GM12892 (cell line): ENCODE results near the gene ARFGAP3. TPM values are rescaled to one million over a fixed set of nuclear protein-coding genes. Genes with fewer than 3 reads are reported as not detected.
A peak's percentile ranks its signal among the peaks of the same experiment; 100 is the strongest.

Source experiments
- DNase-seq: peaks from one replicate; pipeline ENCODE4 v3.0.0; 2011; ENCODE audit not compliant: insufficient read length
- FAIRE-seq: peaks from 2 replicates; lab custom pipeline; 2011; peaks lifted over from hg19 to GRCh38; lab: Jason Lieb, UNC
- POLR2A ChIP-seq: IDR thresholded peaks from 2 replicates; pipeline ENCODE4 v1.6.1; 2011; ENCODE audit warnings: low read depth, low read length, control low read depth
- POLR2AphosphoS5 ChIP-seq: IDR thresholded peaks from 2 replicates; pipeline ENCODE4 v1.6.1; 2011; ENCODE audit warnings: low read depth, low read length, control low read depth
- TAF1 ChIP-seq: IDR thresholded peaks from 2 replicates; pipeline ENCODE4 v1.6.1; 2011; ENCODE audit warnings: low read depth, mild to moderate bottlenecking, control low read depth, low read length, borderline replicate concordance
- polyA plus RNA-seq: library from polyadenylated mRNA; unstranded; fragments of >200 nt; gene quantifications from one replicate; pipeline ENCODE4 v1.2.1, GENCODE V29; 2012; ENCODE audit warnings: missing spikeins, inconsistent platforms; ENCODE audit not compliant: missing spikeins

The ARFGAP3 gene
- 38.4 TPM for polyA plus RNA-seq

- DNase-seq (peak; percentile 95), FAIRE-seq (peak; percentile 99)
- TF ChIP-seq POLR2A = peak; percentile 71
- peak; percentile 71 for TF ChIP-seq POLR2AphosphoS5
- TF ChIP-seq TAF1 = no peak
Measured at GRCh38 chr22:42856865-42857704, at the start of gene ARFGAP3. ARFGAP3 (minus strand) TSS chr22:42857273; CDS start chr22:42857182, 91 bp downstream.

- no peak for DNase-seq
- no peak for FAIRE-seq
- TF ChIP-seq POLR2AphosphoS5 (no peak), TAF1 (no peak), POLR2A (no peak)
Measured at GRCh38 chr22:42905702-42906183, 48.7 kb upstream of the ARFGAP3 start.

GRCh38 chr22:42905217-42905616 lies 48.1 kb upstream of the ARFGAP3 start:
- no peak for TF ChIP-seq POLR2AphosphoS5
- TF ChIP-seq TAF1 = no peak
- no peak for TF ChIP-seq POLR2A
- DNase-seq (no peak), FAIRE-seq (no peak)

GRCh38 chr22:42904050-42904449 lies 47.0 kb upstream of the ARFGAP3 start:
- FAIRE-seq = no peak
- no peak for TF ChIP-seq POLR2A
- no peak for TF ChIP-seq TAF1
- no peak for TF ChIP-seq POLR2AphosphoS5

GRCh38 chr22:42902875-42903510 lies 45.9 kb upstream of the ARFGAP3 start:
- no peak for FAIRE-seq

More at GRCh38 chr22:42904050-42904449, 47.0 kb upstream of the ARFGAP3 start:
- no peak for DNase-seq

GRCh38 chr22:42901790-42902508 lies 44.9 kb upstream of the ARFGAP3 start:
- DNase-seq (no peak), FAIRE-seq (no peak)
- no peak for TF ChIP-seq TAF1
- TF ChIP-seq POLR2AphosphoS5 = no peak
- no peak for TF ChIP-seq POLR2A

More at GRCh38 chr22:42902875-42903510, 45.9 kb upstream of the ARFGAP3 start:
- TF ChIP-seq POLR2A (no peak), POLR2AphosphoS5 (no peak), TAF1 (no peak)
- no peak for DNase-seq

GRCh38 chr22:42897960-42898359 lies 40.9 kb upstream of the ARFGAP3 start:
- DNase-seq (no peak), FAIRE-seq (no peak)
- TF ChIP-seq POLR2A = no peak
- no peak for TF ChIP-seq TAF1
- no peak for TF ChIP-seq POLR2AphosphoS5

- DNase-seq (no peak), FAIRE-seq (no peak)
- no peak for TF ChIP-seq POLR2AphosphoS5
- TF ChIP-seq TAF1 = no peak
- no peak for TF ChIP-seq POLR2A
Measured at GRCh38 chr22:42895541-42895981, 38.5 kb upstream of the ARFGAP3 start.

- FAIRE-seq (peak; percentile 98), DNase-seq (no peak)
- no peak for TF ChIP-seq POLR2A
- TF ChIP-seq POLR2AphosphoS5 = no peak
- TF ChIP-seq TAF1 = no peak
Measured at GRCh38 chr22:42895087-42895486, 38.0 kb upstream of the ARFGAP3 start.

- FAIRE-seq (no peak), DNase-seq (no peak)
- no peak for TF ChIP-seq TAF1
- TF ChIP-seq POLR2A = no peak
- no peak for TF ChIP-seq POLR2AphosphoS5
Measured at GRCh38 chr22:42893371-42894150, 36.5 kb upstream of the ARFGAP3 start.
